Neural progenitor cell (in vitro differentiated cells): Measurements from ENCODE around the gene UBE2QL1. TPM values are rescaled to one million over a fixed set of nuclear protein-coding genes. Genes with fewer than 3 reads are reported as not detected.

Source experiments
- DNase-seq: peaks from one replicate; pipeline ENCODE4 v3.0.0-alpha.2; 2016; ENCODE audit warnings: low spot score
- H2AFZ ChIP-seq: fragments of 200-600 bp; sonication (generic); replicated peaks from 2 replicates; pipeline ENCODE4 v1.6.1; 2016; ENCODE audit warnings: antibody characterized with exemption
- H3F3A ChIP-seq: fragments of 200-600 bp; sonication (generic); 2 replicates; pipeline ENCODE4 v1.6.1; 2016; ENCODE audit warnings: antibody characterized with exemption, low read depth
- H3K27ac ChIP-seq: fragments of 200-600 bp; sonication (generic); 2 replicates; pipeline ENCODE4 v1.5.1; 2016; ENCODE audit warnings: mild to moderate bottlenecking
- H3K27me3 ChIP-seq: fragments of 200-600 bp; sonication (generic); 2 replicates; pipeline ENCODE4 v1.6.1; 2016; ENCODE audit warnings: mild to moderate bottlenecking, moderate library complexity
- H3K36me3 ChIP-seq: fragments of 200-600 bp; sonication (generic); 2 replicates; pipeline ENCODE4 v1.5.1; 2016
- H3K4me1 ChIP-seq: fragments of 200-600 bp; sonication (generic); 2 replicates; pipeline ENCODE4 v1.6.1; 2016; ENCODE audit warnings: mixed run types
- H3K4me2 ChIP-seq: fragments of 200-600 bp; sonication (generic); 2 replicates; pipeline ENCODE4 v1.6.1; 2016
- H3K4me3 ChIP-seq: fragments of 200-600 bp; sonication (generic); 2 replicates; pipeline ENCODE4 v1.5.1; 2016
- H3K79me2 ChIP-seq: fragments of 200-600 bp; sonication (generic); 2 replicates; pipeline ENCODE4 v1.6.1; 2016; ENCODE audit warnings: low read depth
- H3K9ac ChIP-seq: fragments of 200-600 bp; sonication (generic); 2 replicates; pipeline ENCODE4 v1.6.1; 2016
- H3K9me3 ChIP-seq: fragments of 200-600 bp; sonication (generic); 2 replicates; pipeline ENCODE4 v1.5.1; 2016; ENCODE audit warnings: low read depth
- H4K20me1 ChIP-seq: fragments of 200-600 bp; sonication (generic); 2 replicates; pipeline ENCODE4 v1.6.1; 2016; ENCODE audit warnings: low read depth
- H3K27ac Mint-ChIP-seq: 3 replicates; pipeline ENCODE4 v1.8.0; 2021; ENCODE audit warnings: mixed read lengths
- H3K27me3 Mint-ChIP-seq: 2 replicates; pipeline ENCODE4 v1.8.0; 2022; ENCODE audit warnings: low read depth, mild to moderate bottlenecking, inconsistent platforms, moderate library complexity, mixed read lengths; ENCODE audit not compliant: insufficient read depth
- H3K36me3 Mint-ChIP-seq: 3 replicates; pipeline ENCODE4 v1.8.0; 2021; ENCODE audit warnings: mixed read lengths
- H3K4me1 Mint-ChIP-seq: 3 replicates; pipeline ENCODE4 v1.8.0; 2021; ENCODE audit warnings: mixed read lengths
- H3K4me3 Mint-ChIP-seq: 3 replicates; pipeline ENCODE4 v1.8.0; 2021; ENCODE audit warnings: mild to moderate bottlenecking, moderate library complexity, mixed read lengths
- H3K9me3 Mint-ChIP-seq: 3 replicates; pipeline ENCODE4 v1.8.0; 2020; ENCODE audit warnings: mixed read lengths
- EZH2 ChIP-seq: fragments of 200-600 bp; sonication (generic); IDR thresholded peaks from 2 replicates; pipeline ENCODE4 v1.6.1; 2017; ENCODE audit warnings: antibody characterized with exemption, mild to moderate bottlenecking, moderate library complexity
- EZH2phosphoT487 ChIP-seq: fragments of 200-600 bp; sonication (generic); IDR thresholded peaks from 2 replicates; pipeline ENCODE4 v1.6.1; 2017; ENCODE audit warnings: antibody characterized with exemption
- total RNA-seq: library from RNA; depleted of rRNA; stranded (reverse); fragments of >200 nt; gene quantifications from 2 replicates; pipeline ENCODE4 v1.2.3, GENCODE V29; 2015; ENCODE audit warnings: low replicate concordance
- TF ChIP-seq, protein P1 (sequence below): fragments of 200-600 bp; sonication (generic); IDR thresholded peaks from 2 replicates; pipeline ENCODE4 v1.5.1; 2017; ENCODE audit warnings: antibody characterized with exemption, mild to moderate bottlenecking

The UBE2QL1 gene
- total RNA-seq, 1 donor from 2014 or later, result 0.30 TPM

DNA sequence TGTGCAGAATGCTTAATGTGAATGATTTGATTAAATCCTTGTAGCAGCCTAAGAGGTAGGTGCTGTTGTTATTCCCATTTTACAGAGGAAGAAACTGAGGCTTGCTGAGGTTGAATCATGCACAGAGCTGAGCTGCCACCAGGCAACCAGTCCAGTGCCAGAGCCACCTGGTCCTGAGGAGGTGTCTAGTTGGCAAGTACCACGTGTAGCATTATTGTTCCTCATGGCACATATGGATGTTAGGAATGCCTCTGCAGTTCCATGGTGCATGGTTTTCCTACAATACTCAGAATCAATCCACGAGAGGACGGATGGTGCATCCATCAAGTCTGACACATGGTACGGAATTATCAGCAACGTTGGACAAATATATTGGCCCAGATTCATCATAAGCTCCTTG, 8.9 kb downstream of the UBE2QL1 start:
- Histone ChIP-seq H3K4me2 (no peak overlapping the region), H3K36me3 (no peaks in the 10 kb centered on the region), H3K9ac (no peak overlapping the region), H3K79me2 (no peaks in the 10 kb centered on the region), H3K4me3 (no peak overlapping the region), H3K9me3 (no peaks in the 10 kb centered on the region), H4K20me1 (no peaks in the 10 kb centered on the region), H3K27me3 (peaks cover 94% of the 10 kb centered on the region), H2AFZ (no peak overlapping the region), H3K27ac (no peak overlapping the region), H3K4me1 (peaks cover 8% of the 10 kb centered on the region), H3F3A (no peaks in the 10 kb centered on the region)
- no peaks in the 10 kb centered on the region for H3K9me3 Mint-ChIP-seq
- H3K4me3 Mint-ChIP-seq, result no peak overlapping the region
- DNase-seq, result no peak
- TF ChIP-seq, protein P1, sequence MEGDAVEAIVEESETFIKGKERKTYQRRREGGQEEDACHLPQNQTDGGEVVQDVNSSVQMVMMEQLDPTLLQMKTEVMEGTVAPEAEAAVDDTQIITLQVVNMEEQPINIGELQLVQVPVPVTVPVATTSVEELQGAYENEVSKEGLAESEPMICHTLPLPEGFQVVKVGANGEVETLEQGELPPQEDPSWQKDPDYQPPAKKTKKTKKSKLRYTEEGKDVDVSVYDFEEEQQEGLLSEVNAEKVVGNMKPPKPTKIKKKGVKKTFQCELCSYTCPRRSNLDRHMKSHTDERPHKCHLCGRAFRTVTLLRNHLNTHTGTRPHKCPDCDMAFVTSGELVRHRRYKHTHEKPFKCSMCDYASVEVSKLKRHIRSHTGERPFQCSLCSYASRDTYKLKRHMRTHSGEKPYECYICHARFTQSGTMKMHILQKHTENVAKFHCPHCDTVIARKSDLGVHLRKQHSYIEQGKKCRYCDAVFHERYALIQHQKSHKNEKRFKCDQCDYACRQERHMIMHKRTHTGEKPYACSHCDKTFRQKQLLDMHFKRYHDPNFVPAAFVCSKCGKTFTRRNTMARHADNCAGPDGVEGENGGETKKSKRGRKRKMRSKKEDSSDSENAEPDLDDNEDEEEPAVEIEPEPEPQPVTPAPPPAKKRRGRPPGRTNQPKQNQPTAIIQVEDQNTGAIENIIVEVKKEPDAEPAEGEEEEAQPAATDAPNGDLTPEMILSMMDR, result no peak
- peaks cover 9% of the 10 kb centered on the region for H3K4me1 Mint-ChIP-seq
- H3K27me3 Mint-ChIP-seq, result peaks cover 22% of the 10 kb centered on the region
- no peaks in the 10 kb centered on the region for H3K36me3 Mint-ChIP-seq
- no peak overlapping the region for H3K27ac Mint-ChIP-seq

DNA sequence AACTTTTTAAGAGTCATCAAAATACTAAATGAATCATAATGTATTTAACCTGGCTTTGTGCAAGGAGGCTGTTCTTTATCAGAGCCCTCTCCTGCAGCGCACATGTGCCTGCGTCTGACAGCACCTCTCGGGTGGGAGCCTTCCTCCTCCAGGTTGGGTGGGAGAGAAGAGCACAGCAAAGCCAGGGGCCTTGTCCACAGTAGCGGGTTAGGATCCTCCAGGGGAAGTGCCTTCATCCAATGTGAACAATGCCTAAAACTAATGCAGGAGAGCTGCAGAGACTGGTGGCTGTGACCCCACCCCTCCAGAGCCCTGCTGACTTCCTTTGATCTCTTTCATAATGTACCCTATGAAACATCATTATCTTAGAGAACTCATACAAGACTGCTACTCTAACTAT, 10.2 kb downstream of the UBE2QL1 start:
- H3K79me2 ChIP-seq, result no peaks in the 10 kb centered on the region
- peaks cover 4% of the 10 kb centered on the region for H3K4me1 Mint-ChIP-seq

DNA sequence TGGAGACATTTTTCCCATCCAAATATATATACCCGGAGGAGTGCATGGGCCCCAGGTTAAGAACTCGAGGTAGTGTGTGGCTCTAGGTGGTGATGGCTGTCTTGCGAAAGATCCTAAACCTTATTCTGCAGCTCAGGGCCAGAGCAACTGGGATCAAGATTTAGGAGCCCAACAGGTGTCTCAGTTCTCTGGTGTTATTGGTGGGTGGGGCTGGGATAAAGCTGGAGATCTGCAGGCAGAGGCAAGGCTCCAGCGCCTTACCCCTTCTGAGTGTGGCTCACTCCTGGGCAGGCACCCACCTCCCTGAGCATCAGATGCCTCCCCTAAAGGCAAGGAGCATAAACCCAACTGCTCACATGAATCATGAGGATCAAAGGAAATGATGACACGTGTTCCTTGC, 11.2 kb downstream of the UBE2QL1 start:
- peaks cover 22% of the 10 kb centered on the region for H3K27me3 Mint-ChIP-seq
- H3K36me3 Mint-ChIP-seq, result no peaks in the 10 kb centered on the region
- Histone ChIP-seq H3K27me3 (peaks cover 71% of the 10 kb centered on the region), H3K79me2 (no peaks in the 10 kb centered on the region), H2AFZ (no peak overlapping the region), H3K36me3 (no peaks in the 10 kb centered on the region), H3K9me3 (no peaks in the 10 kb centered on the region), H3K9ac (no peak overlapping the region), H3K4me3 (no peak overlapping the region), H3F3A (no peaks in the 10 kb centered on the region), H3K27ac (no peak overlapping the region), H3K4me2 (no peak overlapping the region), H4K20me1 (no peaks in the 10 kb centered on the region), H3K4me1 (no peaks in the 10 kb centered on the region)
- DNase-seq, result no peak
- no peak overlapping the region for H3K27ac Mint-ChIP-seq
- H3K4me1 Mint-ChIP-seq, result peaks cover 7% of the 10 kb centered on the region
- no peak overlapping the region for H3K4me3 Mint-ChIP-seq
- TF ChIP-seq EZH2 (no peak), EZH2phosphoT487 (no peak)
- TF ChIP-seq, protein P1, result no peak
- no peaks in the 10 kb centered on the region for H3K9me3 Mint-ChIP-seq

More for the DNA sequence above, 10.2 kb downstream of the UBE2QL1 start:
- Mint-ChIP-seq H3K9me3 (no peaks in the 10 kb centered on the region), H3K36me3 (no peaks in the 10 kb centered on the region), H3K4me3 (no peak overlapping the region), H3K27ac (no peak overlapping the region), H3K27me3 (peaks cover 23% of the 10 kb centered on the region)
- H2AFZ ChIP-seq, result no peak overlapping the region
- H3F3A ChIP-seq, result no peaks in the 10 kb centered on the region
- H4K20me1 ChIP-seq, result no peaks in the 10 kb centered on the region
- H3K4me3 ChIP-seq, result no peak overlapping the region
- H3K36me3 ChIP-seq, result no peaks in the 10 kb centered on the region
- no peak overlapping the region for H3K9ac ChIP-seq
- DNase-seq, result no peak
- no peaks in the 10 kb centered on the region for H3K9me3 ChIP-seq
- no peak overlapping the region for H3K27ac ChIP-seq
- peaks cover 81% of the 10 kb centered on the region for H3K27me3 ChIP-seq
- TF ChIP-seq EZH2 (no peak), EZH2phosphoT487 (no peak)
- TF ChIP-seq, protein P1, result no peak
- H3K4me1 ChIP-seq, result no peaks in the 10 kb centered on the region
- no peak overlapping the region for H3K4me2 ChIP-seq
